GM10248 (cell line): ENCODE data around the gene NR5A2.

Experiments
- CTCF ChIA-PET: fragments of 300-600 bp; sonication (Branson Sonifier 250); formaldehyde crosslinking; extraction: SDS; loops from one replicate; lab custom pipeline; 2021; ENCODE audit warnings: antibody characterized with exemption; lab: Yijun Ruan, JAX
- POLR2A ChIA-PET: fragments of 350-650 bp; sonication (Branson Sonifier 250); formaldehyde crosslinking; extraction: SDS; loops from one replicate; lab custom pipeline; 2020; ENCODE audit warnings: antibody characterized with exemption; lab: Yijun Ruan, JAX
- DNase-seq: peaks from one replicate; pipeline ENCODE4 v3.0.0; 2012; ENCODE audit errors: extremely low spot score
- CTCF ChIP-seq: IDR thresholded peaks from 2 replicates; pipeline ENCODE4 v1.5.1; 2012; ENCODE audit warnings: mild to moderate bottlenecking, low read depth; ENCODE audit errors: extremely low read depth, missing control alignments, control extremely low read depth

NR5A2 gene

GRCh38 chr1:200176798-200177197, 149.3 kb downstream of the NR5A2 start:
- ChIA-PET CTCF (interaction anchor here (1.0 to 1.3 kb wide), 3 partner anchors 10 to 66 kb away, joined by 3 read pairs; no protein-coding TSS in a partner anchor), POLR2A (no interaction called here)
- DNase-seq = no peak
- no peak for TF ChIP-seq CTCF

- no peak for TF ChIP-seq CTCF
- DNase-seq = no peak
- ChIA-PET POLR2A (no interaction called here), CTCF (no interaction called here)
Observed at GRCh38 chr1:200178340-200178739, 150.8 kb downstream of the NR5A2 start.

GRCh38 chr1:200179126-200179780, 151.7 kb downstream of the NR5A2 start:
- TF ChIP-seq CTCF = no peak
- CTCF ChIA-PET = no interaction called here
- no peak for DNase-seq
- POLR2A ChIA-PET = no interaction called here

GRCh38 chr1:200179781-200180160, 152.3 kb downstream of the NR5A2 start:
- no peak for DNase-seq
- ChIA-PET POLR2A (no interaction called here), CTCF (no interaction called here)
- TF ChIP-seq CTCF = no peak

- DNase-seq = no peak
- TF ChIP-seq CTCF = no peak
- ChIA-PET CTCF (interaction anchor here (0.9 kb wide), 1 partner anchor 42 kb away, joined by 3 read pairs; no protein-coding TSS in a partner anchor), POLR2A (no interaction called here)
Observed at GRCh38 chr1:200180821-200181220, 153.3 kb downstream of the NR5A2 start.

- TF ChIP-seq CTCF = no peak
- POLR2A ChIA-PET = no interaction called here
- CTCF ChIA-PET = interaction anchor here (0.9 kb wide), 1 partner anchor 43 kb away, joined by 3 read pairs; no protein-coding TSS in a partner anchor
- DNase-seq = no peak
Observed at GRCh38 chr1:200181861-200182260, 154.4 kb downstream of the NR5A2 start.

- no peak for TF ChIP-seq CTCF
- no peak for DNase-seq
- CTCF ChIA-PET = no interaction called here
- POLR2A ChIA-PET = no interaction called here
Observed at GRCh38 chr1:200182701-200183100, 155.2 kb downstream of the NR5A2 start.
